ENCODE results near the gene ENTREP3.
"Not testable (repeated sequence)": the region's sequence is repeated elsewhere in the genome, so short reads cannot be mapped to it uniquely, and the experiment has no call there.

ENTREP3 gene

GRCh38 chr1:155253208-155253607 is 2.1 kb downstream of the ENTREP3 start:
- DNase-seq (ENCODE audit: low spot score) (no peak), FAIRE-seq (no peak)

- no peak for FAIRE-seq
- no peak for DNase-seq (ENCODE audit: low spot score)
These were observed 3.7 kb downstream of the ENTREP3 start for GRCh38 chr1:155251566-155251965.

- FAIRE-seq (peak; percentile 82), DNase-seq (ENCODE audit: low spot score) (peak; percentile 94)
These were observed 4.4 kb downstream of the ENTREP3 start for GRCh38 chr1:155250633-155251449.

- FAIRE-seq (no peak), DNase-seq (ENCODE audit: low spot score) (no peak)
These were observed 5.0 kb downstream of the ENTREP3 start for GRCh38 chr1:155250246-155250632.

GRCh38 chr1:155247667-155248553 is 7.4 kb downstream of the ENTREP3 start:
- FAIRE-seq (no peak), DNase-seq (ENCODE audit: low spot score) (no peak)

GRCh38 chr1:155246796-155247195 is 8.5 kb downstream of the ENTREP3 start:
- FAIRE-seq: not testable (repeated sequence)

GRCh38 chr1:155245163-155245524 is 10.1 kb downstream of the ENTREP3 start:
- DNase-seq (ENCODE audit: low spot score): no peak
- FAIRE-seq: no peak

More at GRCh38 chr1:155246796-155247195, 8.5 kb downstream of the ENTREP3 start:
- not testable (repeated sequence) for DNase-seq (ENCODE audit: low spot score)

- FAIRE-seq (no peak), DNase-seq (ENCODE audit: low spot score) (peak; percentile 94)
These were observed 10.7 kb downstream of the ENTREP3 start for GRCh38 chr1:155244368-155245162.

- no peak for FAIRE-seq
- DNase-seq (ENCODE audit: low spot score): no peak
These were observed 12.4 kb downstream of the ENTREP3 start for GRCh38 chr1:155242805-155243358.

GRCh38 chr1:155241841-155242264 is 13.4 kb downstream of the ENTREP3 start:
- no peak for DNase-seq (ENCODE audit: low spot score)
- FAIRE-seq: no peak

GRCh38 chr1:155241069-155241679 is 14.1 kb downstream of the ENTREP3 start:
- peak; percentile 78 for DNase-seq (ENCODE audit: low spot score)
- FAIRE-seq: no peak

GRCh38 chr1:155236451-155236850 is 18.8 kb downstream of the ENTREP3 start:
- no peak for FAIRE-seq
- DNase-seq (ENCODE audit: low spot score): no peak

- not testable (repeated sequence) for DNase-seq (ENCODE audit: low spot score); FAIRE-seq
These were observed 19.9 kb downstream of the ENTREP3 start for GRCh38 chr1:155235375-155235774.

GRCh38 chr1:155233502-155233901 is 21.8 kb downstream of the ENTREP3 start:
- FAIRE-seq; DNase-seq (ENCODE audit: low spot score): not testable (repeated sequence)

- FAIRE-seq: not testable (repeated sequence)
These were observed 23.0 kb downstream of the ENTREP3 start for GRCh38 chr1:155232001-155232978.

GRCh38 chr1:155231302-155231701 is 24.0 kb downstream of the ENTREP3 start:
- DNase-seq (ENCODE audit: low spot score); FAIRE-seq: not testable (repeated sequence)

More at GRCh38 chr1:155232001-155232978, 23.0 kb downstream of the ENTREP3 start:
- DNase-seq (ENCODE audit: low spot score): not testable (repeated sequence)

GRCh38 chr1:155228096-155228427 is 27.2 kb downstream of the ENTREP3 start:
- DNase-seq (ENCODE audit: low spot score) (no peak), FAIRE-seq (no peak)

GRCh38 chr1:155227261-155228095 is 27.8 kb downstream of the ENTREP3 start:
- DNase-seq (ENCODE audit: low spot score): peak; percentile 99
- no peak for FAIRE-seq

GRCh38 chr1:155226910-155227260 is 28.4 kb downstream of the ENTREP3 start:
- no peak for FAIRE-seq
- peak; percentile 56 for DNase-seq (ENCODE audit: low spot score)
